Endothelial cell of umbilical vein (primary cell): Measurements from ENCODE around the gene NAP1L4.

ENCODE experiments used
- CTCF ChIP-seq, 2 donors: IDR thresholded peaks; 1 replicate in 1 of 2; 2 replicates in 1 of 2; pipeline ENCODE4 v1.5.1; 2011; ENCODE audit warnings: low read length in 2 of 2, mild to moderate bottlenecking in 2 of 2, moderate library complexity in 2 of 2, control low read depth in 1 of 2, inconsistent platforms in 1 of 2, low read depth in 1 of 2; ENCODE audit not compliant: insufficient read depth in 1 of 2; ENCODE audit errors: extremely low read depth in 1 of 2
- EZH2 ChIP-seq: IDR thresholded peaks from 2 replicates; pipeline ENCODE4 v1.6.1; 2012; ENCODE audit warnings: borderline replicate concordance, low read depth, mild to moderate bottlenecking, moderate library complexity, low read length, inconsistent platforms; ENCODE audit not compliant: severe bottlenecking
- FOS ChIP-seq: IDR thresholded peaks from 2 replicates; pipeline ENCODE4 v1.6.1; 2011; ENCODE audit warnings: mild to moderate bottlenecking, low read length, moderate library complexity, borderline replicate concordance; ENCODE audit not compliant: insufficient read depth
- JUN ChIP-seq: IDR thresholded peaks from 2 replicates; pipeline ENCODE4 v1.6.1; 2011; ENCODE audit warnings: borderline replicate concordance, low read depth; ENCODE audit not compliant: insufficient read length, insufficient read depth
- MAX ChIP-seq: IDR thresholded peaks from 2 replicates; pipeline ENCODE4 v1.6.1; 2011; ENCODE audit not compliant: insufficient read depth, insufficient read length
- MYC ChIP-seq: IDR thresholded peaks from one replicate; pipeline ENCODE4 v1.6.1; 2011; ENCODE audit warnings: mild to moderate bottlenecking, low read depth, low read length
- POLR2A ChIP-seq: IDR thresholded peaks from 2 replicates; pipeline ENCODE4 v1.6.1; 2012; ENCODE audit warnings: low read depth, mild to moderate bottlenecking, control low read depth, low read length
- POLR2AphosphoS5 ChIP-seq: IDR thresholded peaks from 2 replicates; pipeline ENCODE4 v1.6.1; 2012; ENCODE audit warnings: low read depth, mild to moderate bottlenecking, control low read depth, low read length, moderate library complexity; ENCODE audit not compliant: insufficient read depth

- TF ChIP-seq POLR2AphosphoS5 (no peak), CTCF (IDR thresholded peaks at IDR 0.05; ENCODE audit: extremely low read depth in 1 of 2, insufficient read depth in 1 of 2, low read depth in 1 of 2, low read length in 2 of 2) (no peak), MYC (no peak), POLR2A (no peak), JUN (no peak), EZH2 (no peak), MAX (no peak), FOS (no peak)
These were observed 18.6 kb upstream of the NAP1L4 start for GRCh38 chr11:3010521-3011275.
